Fibroblast of lung (primary cell): ENCODE data around the gene DSCAML1. TPM values are rescaled to one million over a fixed set of nuclear protein-coding genes. Genes with fewer than 3 reads are reported as not detected.

Source experiments
- DNase-seq, 2 donors: peaks; one replicate each; pipeline versions ENCODE4 v3.0.0 to v3.0.0-alpha.2; 2010; ENCODE audit warnings: low read depth in 2 of 2
- H2AFZ ChIP-seq: 2 replicates; pipeline ENCODE4 v1.5.1; 2012; ENCODE audit warnings: low read length, control low read depth, inconsistent platforms
- H3K27ac ChIP-seq: 2 replicates; pipeline ENCODE4 v1.5.1; 2011; ENCODE audit warnings: low read length, control low read depth; ENCODE audit not compliant: insufficient read depth
- H3K27me3 ChIP-seq: 2 replicates; pipeline ENCODE4 v1.5.1; 2011; ENCODE audit warnings: mild to moderate bottlenecking, low read length; ENCODE audit not compliant: control insufficient read depth, insufficient read depth
- H3K36me3 ChIP-seq: 2 replicates; pipeline ENCODE4 v1.5.1; 2011; ENCODE audit warnings: low read length; ENCODE audit not compliant: control insufficient read depth, insufficient read depth
- H3K4me1 ChIP-seq: 2 replicates; pipeline ENCODE4 v1.5.1; 2011; ENCODE audit warnings: low read length; ENCODE audit not compliant: control insufficient read depth, insufficient read depth; ENCODE audit errors: extremely low read depth
- H3K4me2 ChIP-seq: 2 replicates; pipeline ENCODE4 v1.5.1; 2011; ENCODE audit warnings: low read length, control low read depth; ENCODE audit not compliant: insufficient read depth; ENCODE audit errors: extremely low read depth
- H3K4me3 ChIP-seq, 4 experiments: fragments of 200-600 bp in 1 of 4; sonication (generic) in 1 of 4; replicated peaks in 1 of 4; 2 replicates each; pipeline ENCODE4 v1.5.1; 2011 to 2016; ENCODE audit warnings: low read length in 4 of 4, low read depth in 3 of 4, mild to moderate bottlenecking in 3 of 4, control low read depth in 2 of 4, inconsistent platforms in 1 of 4, mixed read lengths in 1 of 4; ENCODE audit not compliant: insufficient read depth in 1 of 4; ENCODE audit errors: control extremely low read depth in 1 of 4
- H3K79me2 ChIP-seq: 2 replicates; pipeline ENCODE4 v1.5.1; 2012; ENCODE audit warnings: mild to moderate bottlenecking, low read length, inconsistent platforms; ENCODE audit not compliant: control insufficient read depth, insufficient read depth
- H3K9ac ChIP-seq: 2 replicates; pipeline ENCODE4 v1.5.1; 2011; ENCODE audit warnings: mild to moderate bottlenecking, low read length, control low read depth; ENCODE audit not compliant: insufficient read depth
- H3K9me3 ChIP-seq: 2 replicates; pipeline ENCODE4 v1.5.1; 2012; ENCODE audit warnings: low read depth, low read length; ENCODE audit not compliant: control insufficient read depth, insufficient read depth
- H4K20me1 ChIP-seq: 2 replicates; pipeline ENCODE4 v1.5.1; 2011; ENCODE audit warnings: low read length; ENCODE audit not compliant: control insufficient read depth, insufficient read depth; ENCODE audit errors: extremely low read depth
- EZH2 ChIP-seq: IDR thresholded peaks from 2 replicates; pipeline ENCODE4 v1.5.1; 2012; ENCODE audit warnings: low read length, control low read depth, mild to moderate bottlenecking; ENCODE audit errors: missing control alignments
- polyA plus RNA-seq, 2 donors: library from polyadenylated mRNA; depleted of rRNA in 1 of 2; stranded (reverse) in 1 of 2; unstranded in 1 of 2; fragments of >200 nt; gene quantifications; 2 replicates each; pipeline ENCODE4 v1.2.1, GENCODE V29; 2011 to 2012; ENCODE audit warnings: missing spikeins in 1 of 2
- total RNA-seq: library from RNA; depleted of rRNA; stranded (reverse); fragments of >200 nt; gene quantifications from 2 replicates; pipeline ENCODE4 v1.2.1, GENCODE V29; 2014
- TF ChIP-seq, protein P1 (sequence below), 2 donors: IDR thresholded peaks in 1 of 2; conservative IDR thresholded peaks in 1 of 2; 1 replicate in 1 of 2; 2 replicates in 1 of 2; pipeline ENCODE4 v1.5.1; 2011 to 2012; ENCODE audit warnings: low read length in 2 of 2, control low read depth in 1 of 2, inconsistent platforms in 1 of 2, low read depth in 1 of 2, mild to moderate bottlenecking in 1 of 2

Gene DSCAML1
- total and polyA plus RNA-seq, 2 donors (not counting 1 experiment from before 2014, with no cell fraction given), result not detected

- Histone ChIP-seq H3K9ac (no peak overlapping the region), H2AFZ (no peak overlapping the region), H3K79me2 (no peaks in the 10 kb centered on the region), H3K9me3 (no peaks in the 10 kb centered on the region), H3K27ac (no peak overlapping the region), H3K4me1 (no peaks in the 10 kb centered on the region), H3K4me2 (no peak overlapping the region), H3K36me3 (no peaks in the 10 kb centered on the region), H3K27me3 (no peaks in the 10 kb centered on the region), H4K20me1 (no peaks in the 10 kb centered on the region), H3K4me3 (no peak overlapping the region)
- DNase-seq, result no peak
- TF ChIP-seq EZH2, result no peak
- TF ChIP-seq, protein P1, sequence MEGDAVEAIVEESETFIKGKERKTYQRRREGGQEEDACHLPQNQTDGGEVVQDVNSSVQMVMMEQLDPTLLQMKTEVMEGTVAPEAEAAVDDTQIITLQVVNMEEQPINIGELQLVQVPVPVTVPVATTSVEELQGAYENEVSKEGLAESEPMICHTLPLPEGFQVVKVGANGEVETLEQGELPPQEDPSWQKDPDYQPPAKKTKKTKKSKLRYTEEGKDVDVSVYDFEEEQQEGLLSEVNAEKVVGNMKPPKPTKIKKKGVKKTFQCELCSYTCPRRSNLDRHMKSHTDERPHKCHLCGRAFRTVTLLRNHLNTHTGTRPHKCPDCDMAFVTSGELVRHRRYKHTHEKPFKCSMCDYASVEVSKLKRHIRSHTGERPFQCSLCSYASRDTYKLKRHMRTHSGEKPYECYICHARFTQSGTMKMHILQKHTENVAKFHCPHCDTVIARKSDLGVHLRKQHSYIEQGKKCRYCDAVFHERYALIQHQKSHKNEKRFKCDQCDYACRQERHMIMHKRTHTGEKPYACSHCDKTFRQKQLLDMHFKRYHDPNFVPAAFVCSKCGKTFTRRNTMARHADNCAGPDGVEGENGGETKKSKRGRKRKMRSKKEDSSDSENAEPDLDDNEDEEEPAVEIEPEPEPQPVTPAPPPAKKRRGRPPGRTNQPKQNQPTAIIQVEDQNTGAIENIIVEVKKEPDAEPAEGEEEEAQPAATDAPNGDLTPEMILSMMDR (conservative IDR thresholded peaks at IDR 0.05 in 1 of 2, IDR thresholded peaks at IDR 0.05 in 1 of 2; ENCODE audit: low read depth in 1 of 2, low read length in 2 of 2), result no peak
Observed at GRCh38 chr11:117481036-117481435, 316.0 kb downstream of the DSCAML1 start.

- H3K4me2 ChIP-seq, result no peak overlapping the region
- H3K9ac ChIP-seq, result no peak overlapping the region
- no peak for DNase-seq
- H3K4me1 ChIP-seq, result no peaks in the 10 kb centered on the region
- H3K27me3 ChIP-seq, result no peaks in the 10 kb centered on the region
- no peaks in the 10 kb centered on the region for H3K79me2 ChIP-seq
- H3K4me3 ChIP-seq, result no peak overlapping the region
- no peaks in the 10 kb centered on the region for H3K36me3 ChIP-seq
- no peak overlapping the region for H3K27ac ChIP-seq
- H2AFZ ChIP-seq, result no peak overlapping the region
- no peaks in the 10 kb centered on the region for H3K9me3 ChIP-seq
- H4K20me1 ChIP-seq, result no peaks in the 10 kb centered on the region
- TF ChIP-seq, protein P1 (conservative IDR thresholded peaks at IDR 0.05 in 1 of 2, IDR thresholded peaks at IDR 0.05 in 1 of 2; ENCODE audit: low read depth in 1 of 2, low read length in 2 of 2), result no peak
- TF ChIP-seq EZH2, result no peak
Observed at GRCh38 chr11:117480221-117480620, 316.8 kb downstream of the DSCAML1 start.

DNA sequence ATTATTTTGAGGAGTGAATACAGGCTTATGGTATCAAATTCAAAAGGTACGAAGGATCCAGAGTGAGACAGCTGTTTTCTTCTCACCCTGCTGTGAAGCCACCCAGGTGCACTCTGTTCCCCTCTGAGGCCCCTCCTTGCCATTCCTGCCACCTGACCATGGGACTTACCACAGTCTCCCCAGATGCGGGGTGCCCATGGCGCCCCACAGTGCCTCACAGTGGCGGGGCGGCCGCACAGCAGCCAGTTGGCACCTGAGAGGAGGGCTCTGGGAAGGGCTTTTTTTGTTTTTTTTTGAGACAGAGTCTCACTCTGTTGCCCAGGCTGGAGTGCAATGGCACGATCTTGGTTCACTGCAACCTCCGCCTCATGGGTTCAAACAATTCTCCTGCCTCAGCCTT, 317.6 kb downstream of the DSCAML1 start:
- Histone ChIP-seq H3K9me3 (no peaks in the 10 kb centered on the region), H3K27ac (no peak overlapping the region), H3K4me3 (no peak overlapping the region), H3K4me2 (no peak overlapping the region), H3K4me1 (no peaks in the 10 kb centered on the region), H3K27me3 (no peaks in the 10 kb centered on the region), H3K79me2 (no peaks in the 10 kb centered on the region), H2AFZ (no peak overlapping the region), H3K9ac (no peak overlapping the region), H3K36me3 (no peaks in the 10 kb centered on the region), H4K20me1 (no peaks in the 10 kb centered on the region)
- no peak for DNase-seq
- TF ChIP-seq, protein P1 (conservative IDR thresholded peaks at IDR 0.05 in 1 of 2, IDR thresholded peaks at IDR 0.05 in 1 of 2; ENCODE audit: low read depth in 1 of 2, low read length in 2 of 2), result no peak
- TF ChIP-seq EZH2, result no peak
